Measurements from ENCODE around the gene SLC7A4.
"Not testable (repeated sequence)": the region's sequence is repeated elsewhere in the genome, so short reads cannot be mapped to it uniquely, and the experiment has no call there.

Gene SLC7A4

DNA sequence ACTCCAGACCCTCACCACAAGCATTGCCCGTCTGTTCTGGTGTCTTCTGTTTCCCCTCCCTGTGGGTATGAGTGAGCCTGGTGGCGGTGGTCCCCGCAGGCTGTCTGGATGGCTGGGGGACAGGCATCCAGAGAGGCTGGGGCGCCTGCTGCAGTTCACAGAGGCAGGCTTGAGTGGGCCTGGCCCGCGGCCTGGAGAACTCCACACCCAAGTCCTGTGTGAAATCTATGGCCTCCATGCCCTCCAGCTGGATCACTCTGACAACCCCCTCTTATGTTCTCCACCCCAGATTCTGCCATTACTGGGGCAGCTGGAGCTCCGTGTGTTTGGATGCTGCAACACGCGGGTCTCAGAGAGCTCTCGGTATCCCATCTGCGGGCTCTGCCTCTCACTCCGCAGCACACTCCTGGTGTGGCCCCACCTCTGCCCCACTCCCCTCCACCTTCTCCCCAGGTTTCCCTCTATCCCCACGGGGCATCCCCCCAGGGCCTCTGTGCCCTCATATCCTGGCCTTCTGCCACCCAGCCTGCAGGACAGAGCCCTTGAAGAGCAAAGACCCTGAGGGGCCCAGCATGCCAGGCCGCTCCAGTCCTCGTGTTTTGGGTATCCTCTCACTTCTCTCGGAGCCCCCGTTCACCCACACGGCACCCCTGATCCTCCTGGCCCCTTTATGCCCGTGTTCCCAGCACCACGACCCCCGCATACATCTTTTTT, 44.7 kb upstream of the SLC7A4 start:
- TF ChIP-seq CTCF (IDR thresholded peaks at IDR 0.05; ENCODE audit: low read depth, low read length) = no peak
- Histone ChIP-seq H3K27ac (no peak overlapping the region), H3K4me3 (ENCODE audit: low read depth, low read length) (no peak overlapping the region), H3K36me3 (no peaks in the 10 kb centered on the region), H3K27me3 (ENCODE audit: insufficient read depth, low read depth, severe bottlenecking) (no peaks in the 10 kb centered on the region), H3K9me3 (ENCODE audit: severe bottlenecking) (no peaks in the 10 kb centered on the region)
- no peak for DNase-seq

DNA sequence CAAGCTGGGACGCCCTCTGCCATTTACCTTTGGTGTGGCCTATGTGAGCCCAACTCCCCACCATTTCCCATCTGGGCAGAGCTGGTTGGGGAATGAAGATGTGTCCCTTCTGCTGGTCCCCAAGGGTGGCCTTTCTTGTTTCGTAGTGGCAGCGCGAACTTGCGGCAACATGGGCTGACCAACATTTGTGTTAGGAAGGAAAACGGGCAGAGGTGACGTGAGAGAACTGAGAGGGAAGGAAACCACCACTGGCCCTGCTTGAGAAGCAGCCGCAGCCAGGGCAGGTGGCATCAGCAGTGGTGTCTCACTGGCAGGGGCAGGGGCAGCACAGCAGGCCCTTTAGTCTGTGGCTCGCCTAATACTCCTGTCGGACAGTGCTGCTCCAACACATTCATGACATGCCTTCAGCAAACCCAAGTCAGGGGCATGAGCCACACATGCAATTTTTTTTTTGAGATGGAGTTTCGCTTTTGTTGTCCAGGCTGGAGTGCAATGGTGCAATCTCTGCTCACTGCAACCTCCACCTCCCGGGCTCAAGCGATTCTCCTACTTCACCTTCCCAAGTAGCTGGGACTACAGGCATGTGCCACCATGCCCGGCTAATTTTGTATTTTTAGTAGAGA, 43.3 kb upstream of the SLC7A4 start:
- Histone ChIP-seq H3K27ac (no peak overlapping the region), H3K27me3 (ENCODE audit: insufficient read depth, low read depth, severe bottlenecking) (no peaks in the 10 kb centered on the region), H3K9me3 (ENCODE audit: severe bottlenecking) (no peaks in the 10 kb centered on the region), H3K4me3 (ENCODE audit: low read depth, low read length) (no peak overlapping the region), H3K36me3 (no peaks in the 10 kb centered on the region)
- TF ChIP-seq CTCF (IDR thresholded peaks at IDR 0.05; ENCODE audit: low read depth, low read length) = no peak
- no peak for DNase-seq

DNA sequence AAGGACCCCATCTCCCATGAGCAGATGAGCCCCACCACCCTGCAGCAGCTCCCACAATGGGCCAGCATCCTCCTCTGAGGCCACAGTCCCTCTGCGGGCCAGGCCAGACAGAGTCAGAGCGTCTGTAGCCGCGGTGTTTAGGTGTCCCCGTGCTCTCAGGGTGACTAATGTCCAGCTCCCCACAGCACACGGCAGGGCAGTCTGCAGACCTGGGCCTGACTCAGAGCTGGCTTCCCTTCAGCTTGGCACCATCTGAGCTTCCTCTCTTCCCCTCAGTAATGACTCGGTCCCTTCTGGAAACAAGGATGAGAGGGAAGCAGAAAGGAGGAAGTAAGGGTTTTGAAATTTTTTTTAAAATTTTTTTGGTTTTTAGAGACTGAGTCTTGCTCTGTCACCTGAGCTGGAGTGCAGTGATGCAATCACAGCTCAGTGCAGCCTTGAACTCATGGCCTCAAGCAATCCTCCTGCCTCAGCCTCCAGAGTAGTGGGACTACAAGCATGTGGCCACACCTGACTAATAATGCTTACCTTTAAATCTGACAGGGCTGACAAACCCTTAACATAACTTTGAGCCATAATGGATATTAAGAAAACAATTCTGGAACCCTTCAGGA, 41.8 kb upstream of the SLC7A4 start:
- Histone ChIP-seq H3K27ac (no peak overlapping the region), H3K4me3 (ENCODE audit: low read depth, low read length) (no peak overlapping the region), H3K9me3 (ENCODE audit: severe bottlenecking) (no peaks in the 10 kb centered on the region), H3K36me3 (no peaks in the 10 kb centered on the region), H3K27me3 (ENCODE audit: insufficient read depth, low read depth, severe bottlenecking) (no peaks in the 10 kb centered on the region)
- TF ChIP-seq CTCF (IDR thresholded peaks at IDR 0.05; ENCODE audit: low read depth, low read length) = no peak
- DNase-seq = no peak

- DNase-seq = no peak
- Histone ChIP-seq H3K27me3 (ENCODE audit: insufficient read depth, low read depth, severe bottlenecking) (no peaks in the 10 kb centered on the region), H3K4me3 (ENCODE audit: low read depth, low read length) (no peak overlapping the region), H3K27ac (no peak overlapping the region), H3K9me3 (ENCODE audit: severe bottlenecking) (no peaks in the 10 kb centered on the region), H3K36me3 (no peaks in the 10 kb centered on the region)
- TF ChIP-seq CTCF (IDR thresholded peaks at IDR 0.05; ENCODE audit: low read depth, low read length) = no peak
These were observed 41.1 kb upstream of the SLC7A4 start for GRCh38 chr22:21073482-21073881.

- Histone ChIP-seq H3K36me3 (no peaks in the 10 kb centered on the region), H3K4me3 (ENCODE audit: low read depth, low read length) (no peak overlapping the region), H3K27ac (no peak overlapping the region), H3K9me3 (ENCODE audit: severe bottlenecking) (no peaks in the 10 kb centered on the region), H3K27me3 (ENCODE audit: insufficient read depth, low read depth, severe bottlenecking) (no peaks in the 10 kb centered on the region)
- DNase-seq = no peak
- no peak for TF ChIP-seq CTCF (IDR thresholded peaks at IDR 0.05; ENCODE audit: low read depth, low read length)
These were observed 40.7 kb upstream of the SLC7A4 start for GRCh38 chr22:21073023-21073422.

- H3K27me3 ChIP-seq (ENCODE audit: insufficient read depth, low read depth, severe bottlenecking); H3K4me3 ChIP-seq (ENCODE audit: low read depth, low read length); H3K9me3 ChIP-seq (ENCODE audit: severe bottlenecking); DNase-seq; H3K36me3 ChIP-seq; H3K27ac ChIP-seq: not testable (repeated sequence)
These were observed 39.4 kb upstream of the SLC7A4 start for GRCh38 chr22:21071796-21072195.

All from WERI-Rb-1 (cell line).